ENCODE data around the gene BRI3. TPM values are rescaled to one million over a fixed set of nuclear protein-coding genes. Genes with fewer than 3 reads are reported as not detected.

The BRI3 gene
- total and polyA plus RNA-seq, 9 of the 15 experiments (the other 6 are each of a cell fraction or from before 2014, with no cell fraction given) = 4.3 to 57.4 (median 18.6) TPM

DNA sequence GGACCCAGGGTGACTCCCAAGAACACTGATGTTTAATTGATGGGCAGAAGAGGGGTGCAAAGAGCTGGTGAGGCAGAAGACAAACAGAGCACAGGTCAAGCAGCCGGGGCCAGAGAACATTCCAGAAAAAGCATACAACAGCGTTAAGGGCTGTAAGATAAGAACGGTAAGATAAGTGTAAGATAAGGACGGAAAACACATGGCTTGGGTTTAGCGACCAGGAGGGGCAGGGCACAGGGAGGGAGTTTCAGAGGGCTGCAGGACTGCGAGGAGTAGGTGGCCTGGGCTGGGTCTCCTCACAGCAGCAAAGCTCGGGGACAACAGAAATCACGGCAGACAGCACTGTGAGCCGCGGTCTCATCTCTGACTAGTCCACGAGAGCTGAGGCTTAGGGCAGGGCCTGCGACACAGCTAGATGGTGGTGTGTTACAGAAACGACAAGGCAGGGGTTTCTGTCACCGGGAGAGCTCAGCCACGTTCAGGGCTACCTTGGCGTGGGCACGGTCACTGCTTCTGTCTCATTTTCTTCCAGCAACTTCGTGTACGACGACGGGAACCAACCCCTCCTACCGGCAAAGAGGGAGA, 24.6 kb downstream of the BRI3 start:
- in situ Hi-C loops (cut with MboI) = no loop called here
- H3K27me3 ChIP-seq (ENCODE audit: control insufficient read depth in 2 of 2, insufficient read depth in 2 of 2, low read length in 2 of 2) = peaks cover 4 to 35% of the 10 kb centered on the region in 2 experiments; a peak in 3 of 5 replicates
- CTCF ChIA-PET (ENCODE audit: low intra/inter-chr PET ratio) = no interaction called here
- POLR2A ChIA-PET = no interaction called here
- intact Hi-C loops (cut with micrococcal nuclease) = no loop called here
- FAIRE-seq (no peak), ATAC-seq (no peak; the same call in 1 of the 3 replicates), DNase-seq (ENCODE audit: extremely low read depth in 1 of 4, low spot score in 3 of 4) (no peak)
- no peak overlapping the region for H3K27ac ChIP-seq (ENCODE audit: extremely low read depth, low read depth, low read length)
- no TSS peak for BruUV-seq (replicated peaks)
- H2AFZ ChIP-seq (ENCODE audit: low read depth, low read length) = no peak overlapping the region
- WGBS (ENCODE audit: insufficient coverage, low coverage, missing lambda C conversion rate) = 42% methylated on average over 22 of the region's 22 CpGs
- H3K9me1 ChIP-seq (ENCODE audit: control insufficient read depth, insufficient read depth, low read length) = no peaks in the 10 kb centered on the region
- H4K20me1 ChIP-seq (replicated peaks; ENCODE audit: control insufficient read depth, insufficient read depth, low read length) = peaks cover 8% of the 10 kb centered on the region
- H3K36me3 ChIP-seq (ENCODE audit: control insufficient read depth, insufficient read depth, low read length) = peaks cover 43% of the 10 kb centered on the region
- no peak overlapping the region for H3K4me3 ChIP-seq
- no peaks in the 10 kb centered on the region for H3K9me3 ChIP-seq (replicated peaks; ENCODE audit: control insufficient read depth, insufficient read depth, low read depth, low read length)
- no peak overlapping the region for H3K4me2 ChIP-seq (ENCODE audit: insufficient read depth, low read length)
- H3K4me1 ChIP-seq (replicated peaks in 1 of 2; ENCODE audit: control insufficient read depth in 2 of 2, insufficient read depth in 2 of 2, low read length in 2 of 2) = peaks cover 0 to 15% of the 10 kb centered on the region in 2 experiments; a peak in 3 of 5 replicates
- no peak for TF ChIP-seq PHB (CRISPR knock-in tag; IDR thresholded peaks at IDR 0.05)
- TF ChIP-seq CBX2 (IDR thresholded peaks at IDR 0.05; ENCODE audit: insufficient read depth, low read length, poor library complexity, severe bottlenecking) = no peak
- no peak for TF ChIP-seq MAFK (IDR thresholded peaks at IDR 0.05; ENCODE audit: low read length)
- TF ChIP-seq, protein P1, sequence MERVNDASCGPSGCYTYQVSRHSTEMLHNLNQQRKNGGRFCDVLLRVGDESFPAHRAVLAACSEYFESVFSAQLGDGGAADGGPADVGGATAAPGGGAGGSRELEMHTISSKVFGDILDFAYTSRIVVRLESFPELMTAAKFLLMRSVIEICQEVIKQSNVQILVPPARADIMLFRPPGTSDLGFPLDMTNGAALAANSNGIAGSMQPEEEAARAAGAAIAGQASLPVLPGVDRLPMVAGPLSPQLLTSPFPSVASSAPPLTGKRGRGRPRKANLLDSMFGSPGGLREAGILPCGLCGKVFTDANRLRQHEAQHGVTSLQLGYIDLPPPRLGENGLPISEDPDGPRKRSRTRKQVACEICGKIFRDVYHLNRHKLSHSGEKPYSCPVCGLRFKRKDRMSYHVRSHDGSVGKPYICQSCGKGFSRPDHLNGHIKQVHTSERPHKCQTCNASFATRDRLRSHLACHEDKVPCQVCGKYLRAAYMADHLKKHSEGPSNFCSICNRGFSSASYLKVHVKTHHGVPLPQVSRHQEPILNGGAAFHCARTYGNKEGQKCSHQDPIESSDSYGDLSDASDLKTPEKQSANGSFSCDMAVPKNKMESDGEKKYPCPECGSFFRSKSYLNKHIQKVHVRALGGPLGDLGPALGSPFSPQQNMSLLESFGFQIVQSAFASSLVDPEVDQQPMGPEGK (CRISPR knock-in tag; IDR thresholded peaks at IDR 0.05; ENCODE audit: borderline replicate concordance) = no peak
- H3K9ac ChIP-seq (ENCODE audit: insufficient read depth in 1 of 2, low read depth in 2 of 2, low read length in 2 of 2) = 0 out of 4 replicates have a peak overlapping the region, but pooled peaks of 1 of the 2 experiments have one; percentile 19
- H3K79me2 ChIP-seq (ENCODE audit: control insufficient read depth, insufficient read depth, low read length) = no peaks in the 10 kb centered on the region
